ENCODE measurements around the gene HELZ2. TPM values are rescaled to one million over a fixed set of nuclear protein-coding genes. Genes with fewer than 3 reads are reported as not detected.

Gene HELZ2
- total and polyA plus RNA-seq, 12 donors: 4.8 to 34.3 (median 12.6) TPM

DNA sequence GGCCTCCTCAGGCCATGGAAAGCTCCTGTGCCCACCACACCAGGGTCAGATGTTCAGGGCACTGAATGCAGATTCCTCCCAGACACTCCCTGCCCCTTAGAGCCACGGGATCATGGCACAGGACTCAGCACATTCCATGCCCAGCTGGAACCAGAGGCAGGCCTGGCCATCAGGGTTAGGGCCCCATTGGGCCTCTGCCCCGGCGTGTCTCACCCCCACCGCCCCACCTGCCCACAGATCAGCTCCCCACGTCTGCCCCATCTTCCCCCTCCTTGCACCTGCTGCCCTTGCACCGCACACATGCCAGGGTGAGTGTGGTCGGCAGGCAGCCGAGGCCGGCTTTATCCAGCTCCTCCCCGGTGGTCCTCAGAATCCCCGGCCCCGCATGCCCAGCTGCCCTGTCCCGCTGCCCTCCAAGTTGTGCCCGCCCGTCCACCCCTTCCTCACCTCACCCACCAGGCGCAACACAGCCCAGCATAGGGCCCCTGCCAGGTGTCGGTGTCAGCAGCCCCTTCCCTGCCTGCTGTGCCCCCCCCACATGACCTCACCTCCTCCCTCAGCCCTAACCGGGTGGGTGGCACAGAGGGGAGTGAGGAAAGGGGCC lies 24.3 kb downstream of the HELZ2 start:
- Histone ChIP-seq H3K4me3 (no peak overlapping the region), H3K27ac (no peak overlapping the region), H3K27me3 (peaks cover 0 to 84% (median 31%) of the 10 kb centered on the region in 7 donors), H3K9me3 (no peaks in the 10 kb centered on the region), H3K36me3 (no peaks in the 10 kb centered on the region), H3K4me1 (peaks cover 0 to 19% (median 10%) of the 10 kb centered on the region in 9 donors)
- TF ChIP-seq, protein P1, sequence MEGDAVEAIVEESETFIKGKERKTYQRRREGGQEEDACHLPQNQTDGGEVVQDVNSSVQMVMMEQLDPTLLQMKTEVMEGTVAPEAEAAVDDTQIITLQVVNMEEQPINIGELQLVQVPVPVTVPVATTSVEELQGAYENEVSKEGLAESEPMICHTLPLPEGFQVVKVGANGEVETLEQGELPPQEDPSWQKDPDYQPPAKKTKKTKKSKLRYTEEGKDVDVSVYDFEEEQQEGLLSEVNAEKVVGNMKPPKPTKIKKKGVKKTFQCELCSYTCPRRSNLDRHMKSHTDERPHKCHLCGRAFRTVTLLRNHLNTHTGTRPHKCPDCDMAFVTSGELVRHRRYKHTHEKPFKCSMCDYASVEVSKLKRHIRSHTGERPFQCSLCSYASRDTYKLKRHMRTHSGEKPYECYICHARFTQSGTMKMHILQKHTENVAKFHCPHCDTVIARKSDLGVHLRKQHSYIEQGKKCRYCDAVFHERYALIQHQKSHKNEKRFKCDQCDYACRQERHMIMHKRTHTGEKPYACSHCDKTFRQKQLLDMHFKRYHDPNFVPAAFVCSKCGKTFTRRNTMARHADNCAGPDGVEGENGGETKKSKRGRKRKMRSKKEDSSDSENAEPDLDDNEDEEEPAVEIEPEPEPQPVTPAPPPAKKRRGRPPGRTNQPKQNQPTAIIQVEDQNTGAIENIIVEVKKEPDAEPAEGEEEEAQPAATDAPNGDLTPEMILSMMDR (IDR thresholded peaks at IDR 0.05): no peak
- DNase-seq: no peak
- ATAC-seq: no peak
- WGBS, 2 donors: 84% methylated on average over 18 of the region's 18 CpGs
- intact Hi-C loops (cut with DNase I): loop anchor here in 2 of 10 donors (5.0 to 10.0 kb wide), 2 partner anchors 335 to 408 kb away; partner anchors contain the start of gene UCKL1 (in 1 of the 2)

DNA sequence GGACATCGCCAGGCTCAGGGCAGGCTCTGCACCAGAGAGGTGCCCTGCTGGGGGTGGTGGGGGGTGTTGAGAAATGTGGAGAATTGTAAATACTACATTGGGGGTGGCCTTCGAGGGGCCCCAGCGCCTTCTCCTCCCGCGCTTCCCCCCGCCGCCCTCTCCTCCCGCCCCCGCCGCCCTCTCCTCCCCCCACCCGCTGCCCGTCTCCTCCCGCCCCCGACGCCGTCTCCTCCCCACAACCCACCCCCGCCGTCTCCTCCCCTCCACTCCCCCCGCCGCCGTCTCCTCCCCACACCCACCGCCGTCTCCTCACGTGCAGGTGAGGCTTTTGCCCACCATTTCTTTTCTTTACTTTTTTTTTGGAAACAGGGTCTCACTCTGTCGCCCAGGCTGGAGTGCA lies 25.0 kb downstream of the HELZ2 start:
- Histone ChIP-seq H3K4me3 (no peak overlapping the region), H3K36me3 (no peaks in the 10 kb centered on the region), H3K27me3 (peaks cover 0 to 78% (median 31%) of the 10 kb centered on the region in 7 donors), H3K4me1 (peaks cover 0 to 13% (median 6%) of the 10 kb centered on the region in 9 donors), H3K9me3 (no peaks in the 10 kb centered on the region), H3K27ac (no peak overlapping the region)
- 29 to 40% methylated on average over 9 to 25 of the region's 25 CpGs for WGBS, 2 donors
- TF ChIP-seq, protein P1 (IDR thresholded peaks at IDR 0.05): no peak
- intact Hi-C loops (cut with DNase I): loop anchor here in 1 of 10 donors (10.0 kb wide), 1 partner anchor 336 kb away; no protein-coding TSS in a partner anchor
- no peak for DNase-seq
- ATAC-seq: no peak

DNA sequence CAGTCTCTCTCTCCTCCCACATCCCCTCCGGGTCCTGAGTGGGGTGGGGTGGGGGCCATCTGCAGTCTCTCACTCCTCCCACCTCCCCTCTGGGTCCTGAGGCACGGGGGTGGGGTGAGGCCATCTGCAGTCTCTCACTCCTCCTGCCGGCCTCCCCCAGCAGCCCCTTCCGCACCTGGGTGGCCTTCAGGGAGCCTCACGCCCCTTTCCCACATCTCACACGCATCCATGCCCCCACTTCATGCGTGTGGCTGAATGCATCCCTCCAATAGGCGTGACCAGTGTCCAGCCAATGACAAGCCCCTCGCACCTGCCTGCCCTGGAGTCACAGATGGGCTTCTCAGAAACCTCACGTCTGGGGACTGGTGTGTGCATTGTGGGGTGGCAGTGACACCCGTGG lies 25.5 kb downstream of the HELZ2 start:
- TF ChIP-seq, protein P1 (IDR thresholded peaks at IDR 0.05): no peak
- intact Hi-C loops (cut with DNase I): loop anchor here in 1 of 10 donors (10.0 kb wide), 1 partner anchor 336 kb away; no protein-coding TSS in a partner anchor
- ATAC-seq (no peak), DNase-seq (no peak)
- Histone ChIP-seq H3K36me3 (no peaks in the 10 kb centered on the region), H3K27me3 (peaks cover 0 to 73% (median 31%) of the 10 kb centered on the region in 7 donors), H3K27ac (no peak overlapping the region), H3K9me3 (no peaks in the 10 kb centered on the region), H3K4me3 (no peak overlapping the region), H3K4me1 (peaks cover 0 to 9% (median under 1%) of the 10 kb centered on the region in 9 donors)
- 37 to 41% methylated on average over 11 of the region's 11 CpGs for WGBS, 2 donors

DNA sequence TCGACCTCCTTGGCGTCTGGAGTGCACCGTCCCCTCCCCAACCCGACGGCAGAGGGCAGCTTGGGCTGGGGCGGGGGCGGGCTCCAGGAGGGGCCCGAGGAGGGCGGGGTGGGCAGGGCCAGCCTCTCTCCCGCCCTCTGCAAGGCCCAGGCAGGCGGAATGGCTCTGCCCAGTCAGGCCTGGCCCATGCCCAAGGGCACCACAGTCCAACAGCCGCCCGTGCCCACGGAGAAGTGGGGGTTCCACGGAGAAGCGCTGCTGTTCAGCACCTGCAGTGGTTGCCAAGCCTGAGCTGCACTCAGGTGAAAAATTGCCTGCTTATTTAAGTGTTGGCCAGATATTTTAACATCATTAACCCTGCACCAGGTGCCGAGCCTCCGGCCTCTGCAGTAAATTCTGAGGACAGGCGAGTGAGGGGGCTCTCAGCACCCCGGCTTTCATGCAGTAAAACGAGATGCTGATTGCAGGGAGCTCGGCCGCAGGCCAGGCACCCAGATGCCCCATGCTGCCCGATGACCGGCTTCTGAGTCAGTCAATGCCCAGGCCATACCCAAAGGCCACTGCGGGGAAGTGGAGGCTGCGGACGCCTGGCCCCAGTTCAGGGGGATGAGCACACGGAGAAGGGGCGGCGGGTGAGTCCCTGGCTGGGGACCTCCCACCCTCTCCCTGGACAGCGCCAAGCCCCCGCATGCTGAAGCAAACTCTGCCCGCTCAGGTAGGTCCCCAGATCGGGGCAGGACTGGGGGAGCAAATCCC lies 26.1 kb downstream of the HELZ2 start, which contains the start of gene SRMS:
TSS of gene SRMS (minus strand) at position 25 of the 756 bp plus-strand sequence. CDS start 286 bp downstream, outside the sequence.
- intact Hi-C loops (cut with DNase I): loop anchor here in 1 of 10 donors (10.0 kb wide), 1 partner anchor 337 kb away; no protein-coding TSS in a partner anchor
- TF ChIP-seq, protein P1 (IDR thresholded peaks at IDR 0.05): no peak
- H3K4me3 ChIP-seq: no peak within 1 kb of the TSS
- no peak within 1 kb of the TSS for H3K27ac ChIP-seq
- 54 to 56% methylated on average over 35 of the region's 35 CpGs for WGBS, 2 donors
- no peak for DNase-seq
- no peaks in the 10 kb centered on the region for H3K9me3 ChIP-seq
- H3K27me3 ChIP-seq: peaks cover 0 to 69% (median 31%) of the 10 kb centered on the region in 7 donors
- no peak for ATAC-seq
- H3K36me3 ChIP-seq: no peaks in the 10 kb centered on the region
- peaks cover 0 to 6% (median 0%) of the 10 kb centered on the region in 9 donors for H3K4me1 ChIP-seq
